NCI-H2227 (cell line): ENCODE measurements around the gene ITGAX.
A peak's percentile ranks its signal among the peaks of the same experiment; 100 is the strongest.
"Not testable (repeated sequence)": the region's sequence is repeated elsewhere in the genome, so short reads cannot be mapped to it uniquely, and the experiment has no call there.

ENCODE experiments used
- DNase-seq: peaks from one replicate; lab custom pipeline; 2025; ENCODE audit not compliant: unreplicated experiment; lab: John Stamatoyannopoulos, UW

The ITGAX gene

GRCh38 chr16:31404353-31405064 lies 49.5 kb downstream of the ITGAX start:
- no peak for DNase-seq

DNA sequence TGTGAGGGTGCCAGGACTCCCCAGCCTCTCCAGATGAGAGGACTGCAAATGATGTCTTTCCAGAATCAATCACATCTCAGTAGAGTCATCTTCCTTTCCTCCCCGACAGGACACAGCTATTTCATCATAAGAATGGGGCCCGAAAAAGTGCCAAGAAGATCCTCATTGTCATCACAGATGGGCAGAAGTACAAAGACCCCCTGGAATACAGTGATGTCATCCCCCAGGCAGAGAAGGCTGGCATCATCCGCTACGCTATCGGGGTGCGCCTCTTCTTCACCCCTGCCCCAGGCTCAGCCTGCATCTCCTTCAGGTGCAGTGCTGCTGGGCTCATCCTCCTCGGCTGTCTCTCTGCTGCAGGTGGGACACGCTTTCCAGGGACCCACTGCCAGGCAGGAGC lies 52.4 kb downstream of the ITGAX start:
- no peak for DNase-seq

GRCh38 chr16:31409433-31409832 lies 54.5 kb downstream of the ITGAX start:
- no peak for DNase-seq

DNA sequence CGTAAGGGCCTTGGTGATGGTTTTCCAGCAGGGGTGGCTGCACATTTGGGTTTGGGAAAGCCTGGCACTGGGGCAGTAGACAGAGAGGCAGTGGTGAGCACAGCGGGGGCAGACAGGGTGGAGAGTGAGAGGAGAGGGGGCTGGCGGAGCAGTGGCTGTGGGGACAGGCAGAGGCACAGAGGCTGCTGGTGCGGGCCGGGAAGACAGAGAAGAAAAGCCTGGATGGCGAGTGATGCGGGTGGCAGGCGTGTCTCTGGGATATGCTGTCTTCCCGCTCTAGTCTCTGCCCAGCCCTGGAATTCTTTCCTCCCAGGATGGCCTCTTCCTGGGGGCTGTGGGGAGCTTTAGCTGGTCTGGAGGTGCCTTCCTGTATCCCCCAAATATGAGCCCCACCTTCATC lies 55.1 kb downstream of the ITGAX start:
- DNase-seq, result no peak

- no peak for DNase-seq
These were observed 56.3 kb downstream of the ITGAX start for GRCh38 chr16:31411024-31411844.

GRCh38 chr16:31412750-31413149 lies 57.8 kb downstream of the ITGAX start:
- no peak for DNase-seq

DNA sequence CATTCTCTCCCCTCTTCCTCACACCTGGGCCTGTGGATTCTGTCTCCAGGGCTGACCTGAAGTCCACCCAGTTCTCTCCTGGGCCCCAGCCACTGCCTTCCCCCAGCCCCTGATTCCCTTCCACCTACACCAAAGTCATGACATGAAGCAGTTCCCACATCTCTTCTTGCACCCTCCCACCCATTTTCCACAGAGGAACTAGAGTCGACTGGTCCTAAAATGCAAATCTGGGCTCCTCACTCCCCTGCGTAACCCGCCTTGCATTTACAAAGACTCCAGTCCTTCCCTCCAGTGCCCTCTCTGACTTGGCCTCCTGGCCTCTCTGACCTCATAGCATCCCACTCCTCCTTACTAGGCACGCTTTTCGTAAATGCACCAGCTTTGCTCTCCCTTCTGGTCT lies 58.4 kb downstream of the ITGAX start:
- DNase-seq, result no peak

GRCh38 chr16:31413943-31414342 lies 59.0 kb downstream of the ITGAX start:
- DNase-seq, result no peak

DNA sequence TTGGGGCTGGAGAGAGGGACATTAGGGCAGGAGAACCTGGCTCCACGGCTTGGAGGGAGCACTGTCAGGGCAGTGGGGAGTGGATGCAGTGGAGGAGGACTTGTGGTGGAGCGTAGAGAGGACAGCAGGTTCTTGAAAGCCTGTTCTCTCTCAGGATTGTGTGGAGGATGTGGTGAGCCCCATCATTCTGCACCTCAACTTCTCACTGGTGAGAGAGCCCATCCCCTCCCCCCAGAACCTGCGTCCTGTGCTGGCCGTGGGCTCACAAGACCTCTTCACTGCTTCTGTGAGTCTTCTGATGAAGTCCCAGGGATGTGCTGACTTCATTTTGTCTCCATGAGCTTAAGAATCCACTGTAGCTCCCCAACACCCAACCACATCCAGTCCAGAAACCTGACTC lies 59.7 kb downstream of the ITGAX start:
- no peak for DNase-seq

GRCh38 chr16:31416371-31416770 lies 61.4 kb downstream of the ITGAX start:
- no peak for DNase-seq

- not testable (repeated sequence) for DNase-seq
These were observed 62.1 kb downstream of the ITGAX start for GRCh38 chr16:31417036-31417435.

GRCh38 chr16:31417916-31418315 lies 62.9 kb downstream of the ITGAX start:
- no peak for DNase-seq

- DNase-seq, result no peak
These were observed 65.1 kb downstream of the ITGAX start for GRCh38 chr16:31420037-31420436.

GRCh38 chr16:31421587-31421986 lies 66.6 kb downstream of the ITGAX start:
- no peak for DNase-seq

DNA sequence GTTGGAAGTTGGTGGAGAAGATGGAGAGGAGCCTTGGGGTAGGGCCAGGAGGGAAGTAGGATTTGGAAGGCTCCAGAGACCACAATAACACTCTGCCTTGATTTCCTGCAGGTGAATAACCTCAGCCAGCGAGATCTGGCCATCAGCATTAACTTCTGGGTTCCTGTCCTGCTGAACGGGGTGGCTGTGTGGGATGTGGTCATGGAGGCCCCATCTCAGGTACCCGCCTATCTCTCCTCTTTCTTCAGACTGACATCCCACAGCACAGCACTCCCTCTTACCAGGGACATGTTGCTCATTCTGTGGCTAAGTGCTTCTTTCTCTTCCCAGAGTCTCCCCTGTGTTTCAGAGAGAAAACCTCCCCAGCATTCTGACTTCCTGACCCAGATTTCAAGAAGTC lies 68.3 kb downstream of the ITGAX start:
- DNase-seq, result no peak

DNA sequence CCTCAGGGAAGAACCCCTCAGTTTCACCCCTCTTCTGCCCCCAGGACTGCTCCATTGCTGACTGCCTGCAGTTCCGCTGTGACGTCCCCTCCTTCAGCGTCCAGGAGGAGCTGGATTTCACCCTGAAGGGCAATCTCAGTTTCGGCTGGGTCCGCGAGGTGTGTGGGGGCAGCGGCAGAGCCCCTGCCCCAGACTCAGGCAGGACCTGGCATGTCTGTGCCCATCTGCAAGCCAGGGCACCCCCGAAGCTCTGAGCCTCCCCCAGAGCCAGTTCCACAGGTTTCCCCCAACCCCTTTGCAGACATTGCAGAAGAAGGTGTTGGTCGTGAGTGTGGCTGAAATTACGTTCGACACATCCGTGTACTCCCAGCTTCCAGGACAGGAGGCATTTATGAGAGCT lies 68.8 kb downstream of the ITGAX start:
- no peak for DNase-seq

DNA sequence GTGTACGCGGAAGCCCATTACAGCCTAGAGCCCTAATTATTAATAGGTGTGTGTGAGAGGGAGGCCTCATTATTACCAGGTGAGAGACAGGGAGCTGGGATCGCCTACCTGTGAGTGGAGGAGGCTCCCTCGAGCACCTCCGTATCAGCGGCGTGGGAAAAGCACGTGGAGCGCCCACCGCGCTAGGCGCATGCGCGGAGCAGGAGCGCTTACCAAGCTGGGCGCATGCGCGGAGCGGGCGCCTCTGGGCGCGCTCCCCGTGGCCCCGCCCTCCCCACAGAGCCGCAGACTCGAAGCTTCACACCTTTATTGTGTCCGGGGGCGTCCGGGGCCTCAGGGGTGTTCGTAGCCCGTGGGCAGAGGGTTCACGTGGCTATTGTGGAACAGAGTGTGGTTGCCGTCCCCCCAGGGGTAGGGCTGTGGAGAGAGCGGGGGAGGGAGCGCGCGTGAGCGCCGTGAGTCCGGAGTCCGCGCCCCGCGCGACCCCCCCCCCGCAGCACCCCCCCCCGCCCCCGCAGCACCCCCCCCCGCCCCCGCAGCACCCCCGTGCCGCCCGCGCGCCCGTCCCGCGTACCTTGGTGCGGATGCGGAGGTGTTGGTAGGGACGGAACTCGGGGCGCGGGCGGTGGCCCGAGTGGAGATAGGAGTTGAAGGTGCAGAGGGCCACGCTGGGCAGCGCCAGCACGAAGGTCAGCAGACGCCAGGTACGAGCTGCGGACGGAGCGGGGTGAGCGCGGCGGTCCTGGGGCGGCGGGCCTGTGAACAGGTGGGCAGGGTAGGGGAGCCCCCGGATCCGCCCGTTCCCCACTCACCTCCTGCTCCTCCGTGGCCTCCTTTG lies 72.7 kb downstream of the ITGAX start:
- peak; percentile 92 for DNase-seq

DNA sequence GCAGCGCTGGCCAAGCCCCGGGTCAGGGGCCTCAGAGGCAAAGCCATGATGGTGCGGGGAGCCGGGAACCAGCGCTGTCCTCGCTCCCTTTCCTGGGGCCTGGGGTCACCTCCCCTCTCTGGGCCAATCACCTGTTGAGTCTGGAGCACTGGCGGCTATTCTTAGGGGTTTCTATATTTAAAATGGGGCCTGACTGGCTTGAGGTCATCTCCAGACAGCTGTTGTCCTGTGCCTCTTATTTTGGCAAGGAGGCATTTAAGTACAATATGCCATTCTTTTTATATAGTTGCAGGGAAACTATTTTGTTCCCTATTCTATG lies 73.3 kb downstream of the ITGAX start, which contains the start of gene COX6A2:
COX6A2 (minus strand) TSS at position 82 of the 319 bp plus-strand sequence; CDS start at position 47, 35 bp downstream.
- no peak for DNase-seq

- DNase-seq, result no peak
These were observed 73.8 kb downstream of the ITGAX start for GRCh38 chr16:31428638-31429247.

DNA sequence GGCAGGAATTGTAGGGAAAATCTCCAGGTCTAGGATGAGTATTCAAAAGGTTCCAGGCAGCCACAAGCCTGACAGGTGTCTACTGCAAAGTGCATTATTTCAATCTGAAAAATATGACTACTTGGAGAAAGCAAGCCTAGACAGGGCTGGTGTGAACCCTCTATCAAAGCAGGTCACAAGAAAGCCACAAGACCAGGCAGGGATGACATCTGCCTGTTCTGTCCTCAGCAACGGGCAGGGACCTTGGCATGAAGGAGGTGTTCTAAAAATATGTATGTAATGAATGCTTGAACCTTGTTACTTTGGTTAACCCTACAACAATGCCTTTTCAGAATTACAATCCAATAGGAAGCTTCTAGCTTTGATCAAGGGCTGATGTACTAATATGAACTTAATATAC lies 74.3 kb downstream of the ITGAX start:
- no peak for DNase-seq

DNA sequence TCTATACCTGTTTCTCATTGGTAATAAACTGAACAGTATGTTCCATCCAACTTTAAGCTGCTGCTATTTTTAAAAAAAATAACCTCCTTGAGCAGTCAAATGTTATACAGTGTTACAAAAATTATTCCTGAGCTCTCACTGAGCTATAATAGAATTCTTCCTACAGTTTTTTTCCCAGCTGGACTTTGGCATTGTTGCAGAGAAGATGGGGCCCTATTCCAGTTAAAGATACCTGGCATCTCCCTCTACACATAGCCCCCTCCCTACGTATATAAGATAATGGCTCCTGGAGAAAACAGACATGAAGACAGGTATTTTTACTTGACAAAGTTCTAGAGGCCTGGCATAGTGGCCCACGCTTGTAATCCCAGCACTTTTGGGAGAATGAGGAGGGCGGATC lies 74.8 kb downstream of the ITGAX start:
- DNase-seq, result no peak
